SU-DHL-6 (cell line): Measurements from ENCODE around the gene LRRTM4.

Experiments
- CTCF ChIP-seq: fragments of 200-600 bp; sonication (generic); IDR thresholded peaks from one replicate; pipeline ENCODE4 v1.5.1; 2017; ENCODE audit warnings: antibody characterized with exemption, mild to moderate bottlenecking, low read length, moderate library complexity; ENCODE audit not compliant: insufficient read depth, poor library complexity, severe bottlenecking
- EZH2phosphoT487 ChIP-seq: fragments of 200-600 bp; sonication (generic), shearing (Covaris generic); conservative IDR thresholded peaks from 2 replicates; pipeline ENCODE4 v1.6.1; 2018; ENCODE audit warnings: mild to moderate bottlenecking, antibody characterized with exemption, low read length, moderate library complexity, mixed read lengths

DNA sequence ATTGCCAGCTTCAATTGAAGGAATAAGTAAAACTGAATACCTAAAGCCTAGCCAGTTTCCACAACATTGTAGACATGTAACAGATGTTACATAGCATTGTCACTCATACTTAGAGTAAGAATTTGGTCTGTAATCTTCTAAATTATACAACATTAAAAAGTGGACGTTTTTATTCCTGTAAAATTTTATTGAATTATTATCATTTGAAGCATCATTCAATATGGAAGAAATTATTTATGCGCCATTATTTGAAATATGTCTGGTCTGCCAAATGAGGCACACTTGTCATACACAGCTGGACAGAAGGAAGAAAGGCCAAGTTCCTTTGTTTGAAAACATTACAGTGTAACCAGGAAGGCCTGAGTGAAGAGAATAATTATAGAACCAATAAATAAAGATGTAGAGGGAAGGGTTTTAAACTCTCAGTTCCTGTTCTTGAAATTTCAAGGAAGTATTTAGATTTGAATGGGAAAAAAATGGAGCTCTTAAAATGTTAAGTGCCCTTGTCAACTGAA is 575.5 kb downstream of the LRRTM4 start:
- no peak for TF ChIP-seq CTCF
- no peak for TF ChIP-seq EZH2phosphoT487
